ENCODE measurements around the gene FAM20A. TPM values are rescaled to one million over a fixed set of nuclear protein-coding genes. Genes with fewer than 3 reads are reported as not detected.

FAM20A gene
- total RNA-seq, 1 experiment from 2014 or later: not detected

DNA sequence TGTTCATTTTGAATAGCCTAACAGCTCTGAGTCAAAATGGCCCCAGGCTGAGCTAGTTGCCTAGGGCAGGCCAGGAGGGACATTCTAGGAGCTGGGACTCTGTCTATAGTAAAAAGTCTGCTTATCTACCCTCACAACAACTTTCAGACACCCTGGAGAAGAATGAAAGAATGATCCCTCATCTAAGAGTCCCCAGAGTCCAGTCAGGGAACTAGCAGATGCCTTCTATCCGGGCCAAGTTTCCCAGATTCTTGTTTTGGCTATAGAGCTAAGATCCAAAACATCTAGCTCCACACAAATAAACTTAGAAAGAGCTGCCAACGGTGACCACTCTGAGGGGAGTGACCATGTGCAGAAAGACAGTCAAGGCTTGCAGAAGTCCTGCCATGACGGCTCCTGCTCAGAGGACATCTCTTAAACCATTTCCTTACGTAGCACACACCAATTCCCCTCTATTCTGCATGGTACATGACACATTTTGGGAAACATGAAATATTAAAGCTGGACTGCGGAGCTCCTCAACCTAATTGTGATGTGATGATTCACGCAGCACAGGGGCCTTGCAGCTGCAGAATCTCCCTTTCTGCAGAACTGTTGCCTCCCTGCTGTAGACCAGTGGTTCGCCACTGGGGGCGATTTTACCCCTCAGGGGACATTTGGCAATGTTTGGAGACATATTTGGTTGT, 24.2 kb downstream of the FAM20A start:
- in situ Hi-C loops (cut with HindIII; ENCODE audit: low pct_unique_long_range_greater_than_20kb, low sequenced_read_pairs): no loop called here
- DNase-seq (ENCODE audit: low read depth): no peak

DNA sequence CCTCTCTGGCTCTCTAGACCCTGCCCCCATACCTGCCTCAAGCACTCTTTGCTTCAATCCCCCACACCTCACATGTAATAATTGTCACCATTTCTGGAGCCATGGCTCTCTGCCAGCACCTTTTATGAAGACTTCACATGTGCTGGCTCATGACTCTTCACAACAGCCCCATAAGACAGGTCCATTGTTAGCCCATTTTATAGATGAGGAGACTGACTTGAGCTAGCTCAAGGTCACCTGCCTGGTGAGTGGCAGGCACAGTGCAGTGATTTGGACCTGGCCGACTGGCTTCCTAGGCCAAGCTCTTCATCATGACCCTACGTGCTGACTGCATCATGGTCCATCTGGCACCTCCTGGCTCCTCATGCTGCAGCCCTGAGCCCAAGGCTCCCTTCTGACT, 25.0 kb downstream of the FAM20A start:
- DNase-seq (ENCODE audit: low read depth): no peak
- in situ Hi-C loops (cut with HindIII; ENCODE audit: low pct_unique_long_range_greater_than_20kb, low sequenced_read_pairs): no loop called here

DNA sequence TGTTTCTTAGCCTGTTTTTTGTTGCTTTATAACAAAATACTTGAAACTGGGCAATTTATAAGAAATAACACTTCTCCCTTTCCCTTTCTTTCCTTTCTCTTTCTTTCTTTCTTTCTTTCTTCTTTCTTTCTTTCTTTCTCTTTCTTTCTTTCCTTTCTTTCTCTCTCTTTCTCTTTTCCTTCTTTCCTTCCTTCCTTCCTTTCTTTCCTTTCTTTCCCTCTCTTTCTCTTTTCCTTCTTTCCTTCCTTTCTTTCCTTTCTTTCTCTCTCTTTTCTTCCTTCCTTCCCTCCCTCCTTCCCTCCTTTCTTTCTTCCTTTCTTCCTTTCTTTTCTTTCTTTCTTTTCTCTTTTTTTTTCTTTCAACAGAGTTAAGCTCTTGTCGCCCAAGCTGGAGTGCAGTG, 27.8 kb downstream of the FAM20A start:
- no peak for DNase-seq (ENCODE audit: low read depth)
- in situ Hi-C loops (cut with HindIII; ENCODE audit: low pct_unique_long_range_greater_than_20kb, low sequenced_read_pairs): no loop called here

DNA sequence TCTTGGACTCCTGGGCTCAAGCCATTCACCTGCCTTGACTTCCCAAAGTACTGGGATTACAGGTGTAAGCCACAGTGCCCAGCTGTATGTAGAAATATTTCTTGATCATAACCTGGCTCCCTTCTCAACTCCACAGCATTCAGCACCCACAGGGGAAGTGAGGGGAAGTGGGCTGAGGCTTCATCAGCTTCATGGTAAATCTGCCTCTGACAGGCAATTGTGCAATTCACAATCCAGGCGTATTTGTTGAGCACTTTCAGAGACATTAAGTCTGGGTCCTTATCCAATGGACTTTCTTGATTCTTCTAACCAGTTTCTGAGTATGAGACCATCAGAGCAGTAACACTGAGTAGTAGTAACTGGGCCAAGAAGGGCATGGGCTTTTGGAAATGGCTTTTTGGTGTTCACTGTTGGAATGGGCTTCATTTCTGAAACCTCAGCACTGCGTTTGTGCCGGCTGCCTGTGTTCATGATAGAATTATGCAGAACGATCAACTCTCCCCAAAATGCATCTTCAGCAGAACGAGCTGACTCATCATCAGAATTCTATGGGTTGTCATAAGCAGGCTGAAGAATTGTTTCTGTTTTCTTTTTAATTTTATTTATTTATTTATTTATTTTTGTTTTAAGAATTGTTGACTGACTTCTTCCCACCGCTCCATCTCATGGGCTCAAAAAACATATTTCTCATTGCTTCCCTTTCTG, 28.9 kb downstream of the FAM20A start:
- no peak for DNase-seq (ENCODE audit: low read depth)
- in situ Hi-C loops (cut with HindIII; ENCODE audit: low pct_unique_long_range_greater_than_20kb, low sequenced_read_pairs): no loop called here

DNA sequence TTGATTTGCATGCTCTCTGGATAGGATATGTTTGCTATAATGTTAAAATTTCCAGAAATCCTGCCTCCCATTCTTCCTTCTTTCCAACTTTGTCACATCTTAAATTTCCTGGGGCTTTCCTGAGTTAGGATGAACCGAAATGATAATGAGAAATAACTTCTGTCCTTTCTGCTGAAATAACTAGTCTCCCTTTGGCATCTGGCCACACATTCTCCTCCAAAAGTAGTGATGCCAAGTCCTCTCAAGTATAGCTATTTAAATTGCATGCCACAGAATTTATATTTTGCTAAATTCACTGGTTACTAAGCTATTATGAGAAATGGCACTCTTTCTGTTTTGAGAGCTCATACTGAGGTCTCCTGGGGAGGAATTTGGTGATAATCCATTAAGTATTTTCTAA, 30.6 kb downstream of the FAM20A start:
- DNase-seq (ENCODE audit: low read depth): no peak

DNA sequence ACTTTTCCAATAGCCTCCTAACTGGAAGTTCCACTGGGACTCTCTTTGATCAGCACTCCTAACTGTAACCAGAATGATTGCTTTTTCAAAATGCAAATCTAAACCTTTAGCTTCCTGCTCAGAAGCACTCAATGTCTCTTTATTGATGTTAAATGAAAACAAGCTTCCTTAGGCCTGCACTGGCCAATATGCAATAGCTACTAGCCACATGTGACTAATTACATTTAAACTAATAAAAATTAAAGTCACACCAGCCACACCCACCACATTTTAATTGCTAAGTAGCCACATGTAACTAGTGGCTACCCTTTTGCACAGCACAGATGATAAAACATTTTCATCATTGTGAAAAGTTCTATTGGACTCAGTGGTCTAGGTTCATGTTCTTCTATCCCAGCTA, 31.8 kb downstream of the FAM20A start:
- in situ Hi-C loops (cut with HindIII; ENCODE audit: low pct_unique_long_range_greater_than_20kb, low sequenced_read_pairs): no loop called here
- no peak for DNase-seq (ENCODE audit: low read depth)

More for the DNA sequence above, 30.6 kb downstream of the FAM20A start:
- in situ Hi-C loops (cut with HindIII; ENCODE audit: low pct_unique_long_range_greater_than_20kb, low sequenced_read_pairs): no loop called here

DNA sequence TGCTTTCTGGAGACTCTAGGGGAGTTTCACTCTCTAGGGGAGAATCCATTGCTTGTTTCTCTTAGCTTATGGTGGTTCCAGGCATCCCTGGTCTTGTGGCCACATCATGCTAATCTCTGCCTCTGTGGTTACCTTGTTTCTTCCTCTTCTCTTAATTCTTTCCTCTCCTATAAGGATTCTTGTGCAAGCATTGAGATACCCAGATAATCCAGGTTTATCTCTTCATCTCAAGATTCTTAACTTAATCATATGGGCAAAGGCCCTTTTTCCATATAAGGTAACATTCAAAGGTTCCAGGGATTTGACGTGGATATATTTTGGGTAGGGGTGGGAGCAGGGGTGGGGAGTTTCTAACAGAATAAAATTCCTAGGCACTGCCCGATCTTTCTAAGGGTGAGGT, 32.6 kb downstream of the FAM20A start:
- in situ Hi-C loops (cut with HindIII; ENCODE audit: low pct_unique_long_range_greater_than_20kb, low sequenced_read_pairs): no loop called here

DNA sequence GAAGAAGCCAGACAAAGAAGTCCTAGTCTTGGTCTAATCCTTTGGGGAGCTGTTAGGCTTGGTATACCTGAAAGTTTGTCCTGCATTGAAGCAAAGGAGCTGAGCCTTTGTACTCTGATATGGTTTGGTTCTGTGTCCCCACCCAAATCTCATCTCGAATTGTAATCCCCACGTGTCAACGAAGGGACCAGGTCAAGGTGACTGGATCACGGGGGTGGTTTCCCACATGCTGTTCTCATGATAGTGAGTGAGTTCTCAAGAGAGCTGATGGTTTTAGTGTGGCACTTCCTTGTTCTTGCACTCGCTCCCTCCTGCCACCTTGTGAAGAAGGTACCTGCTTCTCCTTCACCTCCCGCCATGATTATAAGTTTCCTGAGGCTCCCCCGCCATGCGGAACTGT, 33.6 kb downstream of the FAM20A start:
- no peak for DNase-seq (ENCODE audit: low read depth)
- in situ Hi-C loops (cut with HindIII; ENCODE audit: low pct_unique_long_range_greater_than_20kb, low sequenced_read_pairs): no loop called here

More for the DNA sequence above, 32.6 kb downstream of the FAM20A start:
- DNase-seq (ENCODE audit: low read depth): no peak

DNA sequence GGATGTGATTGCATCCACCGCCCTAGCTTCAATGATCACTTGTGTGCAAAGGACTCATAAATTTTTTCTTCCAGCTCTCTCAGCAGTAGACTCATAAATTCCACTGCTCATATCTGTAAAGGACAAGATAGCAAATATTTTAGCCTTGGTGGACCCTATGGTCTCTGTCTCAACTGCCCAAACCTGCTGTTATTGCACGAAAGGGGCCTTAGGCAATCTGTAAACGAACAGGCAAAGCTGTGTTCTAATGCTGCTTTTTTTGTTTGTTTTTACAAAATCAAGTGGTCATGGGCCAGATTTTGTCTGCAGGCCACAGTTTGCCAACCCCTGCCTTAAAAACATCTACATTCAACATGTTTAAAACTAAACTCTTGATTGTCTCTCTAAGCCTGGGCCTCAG, 34.1 kb downstream of the FAM20A start:
- in situ Hi-C loops (cut with HindIII; ENCODE audit: low pct_unique_long_range_greater_than_20kb, low sequenced_read_pairs): no loop called here

DNA sequence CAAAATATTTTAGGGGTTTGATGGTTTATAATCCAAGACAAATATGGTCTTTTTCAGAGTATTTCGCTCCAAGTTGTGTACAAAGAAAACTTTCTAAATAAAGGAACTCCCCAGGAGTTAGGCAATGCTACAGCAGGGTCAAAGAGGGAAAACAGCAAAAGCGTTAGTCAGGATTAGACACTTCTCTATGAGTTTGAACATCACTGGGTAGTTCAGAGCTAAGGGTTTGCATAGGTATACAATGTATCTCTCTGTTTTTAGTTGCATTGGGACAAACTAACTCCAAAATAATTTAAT, 34.8 kb downstream of the FAM20A start:
- no peak for DNase-seq (ENCODE audit: low read depth)
- in situ Hi-C loops (cut with HindIII; ENCODE audit: low pct_unique_long_range_greater_than_20kb, low sequenced_read_pairs): no loop called here

More for the DNA sequence above, 34.1 kb downstream of the FAM20A start:
- DNase-seq (ENCODE audit: low read depth): no peak

DNA sequence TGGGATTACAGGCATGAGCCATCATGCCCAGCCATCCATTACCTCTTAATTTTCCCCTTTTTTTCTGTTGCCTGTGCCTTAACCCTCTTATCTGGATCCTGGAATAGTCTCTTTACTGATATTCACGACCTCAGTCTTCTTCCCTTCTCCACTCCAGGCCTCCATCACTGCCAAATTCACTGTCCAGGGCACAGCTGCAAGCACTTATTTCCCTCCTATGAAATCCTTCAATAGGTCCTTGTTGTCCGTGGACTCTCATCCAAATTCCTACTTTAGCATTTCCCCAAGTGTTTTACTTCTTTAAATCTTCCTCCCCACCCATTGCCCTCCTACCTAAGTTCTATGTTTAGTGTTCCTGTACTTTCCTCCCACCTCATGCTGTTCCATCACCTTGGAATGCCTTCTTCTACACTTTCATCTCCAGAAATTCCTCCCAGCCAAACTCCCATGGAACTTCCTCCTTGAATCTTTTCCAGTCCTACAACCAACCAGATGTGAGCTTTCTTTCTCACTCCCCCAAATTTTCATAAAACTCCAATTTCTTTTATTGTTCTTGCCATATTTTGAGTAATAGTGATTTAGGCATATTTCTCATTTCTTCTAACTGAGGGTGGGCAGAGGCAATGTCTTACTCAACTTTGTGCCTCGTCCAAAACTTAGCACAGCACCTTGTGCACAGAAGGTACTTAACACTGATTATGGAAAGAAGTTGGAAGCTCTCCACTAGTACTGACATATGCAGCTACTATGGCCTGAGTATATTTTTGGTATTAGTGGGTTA, 35.3 kb downstream of the FAM20A start:
- DNase-seq (ENCODE audit: low read depth): no peak
- in situ Hi-C loops (cut with HindIII; ENCODE audit: low pct_unique_long_range_greater_than_20kb, low sequenced_read_pairs): no loop called here

DNA sequence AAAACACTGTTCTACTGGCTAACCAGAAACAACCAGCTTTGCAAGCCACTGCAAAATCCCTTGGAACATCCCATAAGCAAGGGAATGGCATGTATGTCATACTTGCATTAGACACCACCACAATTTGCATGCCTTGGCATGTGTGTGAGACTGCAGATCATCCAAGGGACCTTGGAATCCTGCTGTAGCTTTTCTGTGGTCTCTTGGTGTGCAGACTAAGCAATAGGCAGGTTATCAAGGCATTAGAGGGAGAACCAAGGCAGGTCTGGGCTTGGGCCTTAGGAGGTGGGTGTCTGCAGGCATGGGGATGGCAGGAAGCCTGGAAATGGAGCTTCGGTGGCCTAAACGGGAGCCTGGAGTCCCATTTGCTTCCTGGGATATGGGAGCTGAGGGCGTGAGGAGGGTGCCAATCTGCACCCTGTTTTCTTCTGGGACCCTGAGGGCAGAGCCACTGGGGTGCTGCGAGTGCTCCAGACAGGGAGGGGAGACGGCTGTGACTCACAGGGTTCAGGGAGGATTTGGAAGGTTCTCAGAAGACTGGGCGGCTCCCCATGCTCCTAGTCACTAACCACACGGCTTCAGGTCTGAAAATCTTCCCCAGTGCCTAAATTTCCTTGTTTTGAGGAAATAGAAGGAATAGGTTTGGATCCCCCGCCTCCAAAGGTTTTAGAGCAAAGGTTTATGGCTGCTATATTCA, 36.6 kb downstream of the FAM20A start:
- no peak for DNase-seq (ENCODE audit: low read depth)
- in situ Hi-C loops (cut with HindIII; ENCODE audit: low pct_unique_long_range_greater_than_20kb, low sequenced_read_pairs): no loop called here

DNA sequence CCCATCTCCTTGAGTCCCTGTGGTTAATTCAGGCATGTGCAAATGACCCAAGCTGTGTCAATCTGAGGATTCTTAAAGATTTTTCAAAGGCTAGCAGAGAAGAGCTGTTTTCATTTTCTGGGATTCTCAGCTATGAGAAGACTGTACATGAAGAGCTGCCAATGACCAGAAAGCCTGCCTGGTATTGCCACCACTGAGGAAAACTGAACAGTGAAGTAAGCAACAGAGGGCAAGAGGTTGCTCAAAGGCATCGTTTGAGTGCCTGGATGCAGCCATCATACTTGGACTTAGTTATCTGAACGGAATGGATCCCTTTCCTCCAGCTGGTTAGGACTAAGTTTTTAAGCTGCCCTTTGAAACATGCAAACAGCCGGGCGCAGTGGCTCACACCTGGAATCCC, 38.4 kb downstream of the FAM20A start:
- DNase-seq (ENCODE audit: low read depth): no peak
- in situ Hi-C loops (cut with HindIII; ENCODE audit: low pct_unique_long_range_greater_than_20kb, low sequenced_read_pairs): no loop called here

DNA sequence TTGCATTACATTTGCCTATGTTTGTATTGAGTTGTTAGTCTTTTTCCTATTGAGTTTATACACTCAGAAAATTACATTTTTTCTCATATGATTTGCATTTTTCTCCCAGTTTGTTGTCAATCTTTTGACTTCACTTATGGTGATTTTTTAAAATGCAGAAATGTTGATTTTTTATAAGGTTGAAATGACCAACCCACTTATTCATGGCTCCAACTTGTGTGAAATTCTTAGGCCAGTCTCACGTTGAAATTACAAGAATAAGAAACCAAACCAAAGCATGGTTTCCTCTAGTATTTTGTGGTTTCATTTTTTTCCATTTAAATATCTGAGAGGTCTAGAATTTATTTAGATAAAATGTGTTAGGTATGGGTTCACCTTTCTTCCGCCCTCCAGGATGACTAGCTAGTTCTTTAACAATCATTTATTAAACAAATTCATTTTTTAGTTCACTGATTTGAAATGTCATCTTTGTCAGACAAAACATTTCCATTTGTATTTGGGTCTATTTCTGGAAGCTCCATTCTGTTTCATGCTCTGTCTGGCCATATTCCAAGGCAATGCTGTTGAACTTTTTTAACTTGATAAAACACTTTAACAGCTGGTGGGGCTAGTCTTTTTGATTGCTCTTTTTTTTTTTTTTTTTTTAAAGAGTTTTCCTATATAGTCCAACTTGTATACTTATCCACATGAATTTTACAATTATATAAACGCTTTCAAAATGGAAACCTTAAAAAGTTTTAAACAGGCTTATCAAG, 40.0 kb downstream of the FAM20A start:
- in situ Hi-C loops (cut with HindIII; ENCODE audit: low pct_unique_long_range_greater_than_20kb, low sequenced_read_pairs): no loop called here
- no peak for DNase-seq (ENCODE audit: low read depth)

DNA sequence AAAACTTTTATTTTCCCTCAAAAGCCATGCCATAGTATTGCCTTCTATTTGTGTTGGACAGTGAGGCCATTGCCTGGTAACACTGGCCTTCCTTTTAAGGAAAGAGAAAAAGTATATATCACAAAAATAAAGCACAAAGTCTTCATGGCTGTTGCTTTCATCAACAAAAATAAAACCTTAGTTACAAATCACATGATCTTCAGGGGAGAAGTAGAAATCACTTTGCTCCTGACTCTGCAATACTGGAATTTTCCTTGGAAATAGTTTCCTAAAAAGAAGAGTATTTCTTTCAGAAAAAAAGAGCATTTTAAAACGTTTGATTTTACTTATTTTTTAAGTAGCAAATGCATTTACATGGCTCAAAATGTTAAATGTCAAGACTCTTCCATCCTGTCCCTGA, 41.9 kb downstream of the FAM20A start:
- no peak for DNase-seq (ENCODE audit: low read depth)
- in situ Hi-C loops (cut with HindIII; ENCODE audit: low pct_unique_long_range_greater_than_20kb, low sequenced_read_pairs): no loop called here

DNA sequence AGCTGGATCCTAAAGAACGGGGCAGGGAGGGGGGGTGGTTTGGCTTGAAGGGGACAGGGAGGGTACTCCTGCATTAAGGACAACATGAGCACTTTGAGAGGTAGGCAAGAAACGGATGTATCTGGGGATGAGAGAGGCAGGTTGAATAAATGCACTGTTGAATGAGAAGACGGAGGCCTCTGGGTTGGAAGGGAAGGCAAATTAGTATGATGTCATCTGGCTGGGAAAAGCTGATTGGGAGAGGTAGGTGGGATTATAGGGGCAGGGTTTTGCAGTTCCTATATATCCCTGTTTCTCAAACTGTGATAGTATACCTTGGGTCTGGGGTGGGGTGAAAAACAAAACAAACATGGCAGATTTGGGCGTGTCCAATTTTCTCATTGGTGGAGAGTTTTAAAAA, 44.6 kb downstream of the FAM20A start:
- in situ Hi-C loops (cut with HindIII; ENCODE audit: low pct_unique_long_range_greater_than_20kb, low sequenced_read_pairs): no loop called here
- DNase-seq (ENCODE audit: low read depth): no peak

DNA sequence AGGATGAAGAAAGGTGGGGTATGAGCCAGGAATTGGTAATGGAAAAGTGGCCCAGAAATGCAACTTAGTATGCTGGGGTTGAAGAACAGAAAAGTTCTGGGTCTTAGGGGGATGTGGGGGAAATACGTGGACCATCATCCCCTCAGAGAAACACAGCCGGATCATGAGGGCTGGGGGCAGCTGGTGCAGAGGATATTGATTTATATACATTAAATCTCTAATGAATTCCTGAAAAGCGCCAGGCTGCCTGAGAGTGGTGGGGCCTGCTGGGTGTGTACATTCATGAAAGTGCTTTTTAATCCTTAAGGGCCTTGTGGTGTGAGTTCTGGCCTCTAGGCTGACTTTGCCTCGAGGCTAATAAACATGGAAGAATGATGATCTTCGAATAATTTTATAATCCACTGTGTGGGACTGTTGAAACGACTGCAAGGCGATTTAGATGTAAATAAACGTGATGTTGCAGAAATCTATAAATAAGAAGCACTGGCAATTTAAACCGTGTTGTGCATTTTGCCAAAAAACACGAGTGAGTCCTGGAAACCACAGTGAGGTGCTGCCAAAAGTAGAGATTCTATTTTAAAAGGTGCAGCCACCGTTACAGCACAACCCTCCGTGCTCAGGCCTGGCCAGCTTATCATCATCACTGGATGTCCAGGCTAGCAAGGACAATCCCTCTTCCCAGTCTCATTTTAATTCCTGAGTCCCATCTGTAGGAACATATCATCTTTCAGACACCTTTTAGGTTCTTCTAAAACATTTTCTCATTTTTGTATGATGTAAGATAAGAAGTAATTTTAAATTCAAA, 56.9 kb downstream of the FAM20A start:
- in situ Hi-C loops (cut with HindIII; ENCODE audit: low pct_unique_long_range_greater_than_20kb, low sequenced_read_pairs): no loop called here
- DNase-seq (ENCODE audit: low read depth): no peak
